ENCODE measurements around the gene SERPING1. TPM values are rescaled to one million over a fixed set of nuclear protein-coding genes. Genes with fewer than 3 reads are reported as not detected.

SERPING1 gene
- total RNA-seq, 6 donors from 2014 or later, result 306 to 573 (median 469) TPM

- TF ChIP-seq POLR2A (IDR thresholded peaks at IDR 0.05), result no peak
- TF ChIP-seq POLR2AphosphoS5 (IDR thresholded peaks at IDR 0.05), result peak in 1 of 2 donors; percentile 53
- peak in 2 of 4 donors; percentile 24 to 69 for TF ChIP-seq EP300 (IDR thresholded peaks at IDR 0.05)
- TF ChIP-seq CTCF (IDR thresholded peaks at IDR 0.05), result peak in 1 of 6 experiments; percentile 14
- Histone ChIP-seq H3K4me1 (peaks cover 22 to 38% (median 34%) of the 10 kb centered on the region in 4 donors), H3K27ac (peak overlapping the region; percentile 75 to 94 (median 90)), H3K9me3 (no peaks in the 10 kb centered on the region), H3K36me3 (peaks cover 0 to 7% (median 0%) of the 10 kb centered on the region in 4 donors), H3K27me3 (no peaks in the 10 kb centered on the region), H3K4me3 (peak overlapping the region; percentile 28 to 89 (median 86))
- WGBS, 2 donors, result 13 to 22% methylated on average over 4 of the region's 4 CpGs
- peak in 1 of 2 donors; percentile 67 for DNase-seq
- peak; percentile 49 to 57 for ATAC-seq (ENCODE audit: low FRiP score in 2 of 2)
Observed at GRCh38 chr11:57566005-57566904, 31.2 kb upstream of the SERPING1 start.

- no peak for TF ChIP-seq EP300 (IDR thresholded peaks at IDR 0.05)
- no peak for TF ChIP-seq POLR2AphosphoS5 (IDR thresholded peaks at IDR 0.05)
- no peak for TF ChIP-seq POLR2A (IDR thresholded peaks at IDR 0.05)
- TF ChIP-seq CTCF (IDR thresholded peaks at IDR 0.05), result no peak
- Histone ChIP-seq H3K27me3 (no peaks in the 10 kb centered on the region), H3K27ac (peak overlapping the region; percentile 75 to 94 (median 90)), H3K9me3 (no peaks in the 10 kb centered on the region), H3K36me3 (peaks cover 0 to 2% (median 0%) of the 10 kb centered on the region in 4 donors), H3K4me3 (peak overlapping the region; percentile 86 to 95 (median 88)), H3K4me1 (peaks cover 22 to 35% (median 32%) of the 10 kb centered on the region in 4 donors)
- DNase-seq, result peak in 1 of 2 donors; percentile 23
- 2 to 4% methylated on average over 14 to 15 of the region's 15 CpGs for WGBS, 2 donors
- peak in 1 of 2 donors; percentile 25 for ATAC-seq (ENCODE audit: low FRiP score in 2 of 2)
Observed at GRCh38 chr11:57566905-57567514, 30.5 kb upstream of the SERPING1 start.

GRCh38 chr11:57567515-57568329 lies 29.8 kb upstream of the SERPING1 start, which contains the start of gene UBE2L6:
Gene UBE2L6, minus strand, starts transcription at chr11:57567672. Its CDS starts 61 bp downstream, at chr11:57567611.
- no peaks in the 10 kb centered on the region for H3K27me3 ChIP-seq
- peak; percentile 78 to 93 for DNase-seq
- H3K9me3 ChIP-seq, result no peaks in the 10 kb centered on the region
- no peaks in the 10 kb centered on the region for H3K36me3 ChIP-seq
- ATAC-seq (ENCODE audit: low FRiP score in 2 of 2), result peak; percentile 93 to 95
- peaks cover 22 to 35% (median 27%) of the 10 kb centered on the region in 4 donors for H3K4me1 ChIP-seq
- TF ChIP-seq EP300 (IDR thresholded peaks at IDR 0.05), result no peak
- peak in 1 of 2 donors; percentile 47 for TF ChIP-seq POLR2AphosphoS5 (IDR thresholded peaks at IDR 0.05)
- TF ChIP-seq CTCF (IDR thresholded peaks at IDR 0.05), result peak in 4 of 6 experiments; percentile 88 to 95 (median 92)
- TF ChIP-seq POLR2A (IDR thresholded peaks at IDR 0.05), result peak in 1 of 4 donors; percentile 26
- whole genome bisulfite sequencing, 2 donors, result 1 to 2% methylated on average over 7 to 22 of the region's 92 CpGs
- peak within 1 kb of the TSS; percentile 86 to 95 (median 88) for H3K4me3 ChIP-seq
- peak within 1 kb of the TSS; percentile 75 to 94 (median 90) for H3K27ac ChIP-seq

GRCh38 chr11:57568330-57568766 lies 29.1 kb upstream of the SERPING1 start:
- DNase-seq, result no peak
- WGBS, 2 donors, result 29 to 30% methylated on average over 5 to 6 of the region's 6 CpGs
- ATAC-seq (ENCODE audit: low FRiP score in 2 of 2), result peak in 1 of 2 donors; percentile 20
- Histone ChIP-seq H3K9me3 (no peaks in the 10 kb centered on the region), H3K4me1 (peaks cover 22 to 35% (median 27%) of the 10 kb centered on the region in 4 donors), H3K36me3 (no peaks in the 10 kb centered on the region), H3K27ac (peak overlapping the region; percentile 75 to 94 (median 90)), H3K4me3 (peak overlapping the region; percentile 86 to 95 (median 88)), H3K27me3 (no peaks in the 10 kb centered on the region)
- TF ChIP-seq CTCF (IDR thresholded peaks at IDR 0.05) (peak in 2 of 6 experiments; percentile 90 to 91), EP300 (IDR thresholded peaks at IDR 0.05) (no peak), POLR2A (IDR thresholded peaks at IDR 0.05) (peak in 1 of 4 donors; percentile 12)
